A673 (cell line): ENCODE measurements around the gene USP3. TPM values are rescaled to one million over a fixed set of nuclear protein-coding genes. Genes with fewer than 3 reads are reported as not detected.

Experiments
- Bru-seq: library from RNA; stranded (reverse); fragments of 400-500 nt; gene quantifications from one replicate; lab custom pipeline; 2021; lab: Mats Ljungman, UMichigan
- BruChase-seq, 2 experiments: library from RNA; stranded (reverse); fragments of 400-500 nt; gene quantifications; one replicate each; lab custom pipeline; 2021; lab: Mats Ljungman, UMichigan
- BruUV-seq: library from RNA; stranded (reverse); fragments of 400-500 nt; replicated peaks from 2 replicates; lab custom pipeline; 2021; lab: Mats Ljungman, UMichigan
- CTCF ChIA-PET: fragments of 300-600 bp; sonication (Branson Sonifier 250); formaldehyde crosslinking; loops from one replicate; lab custom pipeline; 2022; ENCODE audit warnings: antibody characterized with exemption; lab: Charles Lee
- POLR2A ChIA-PET: fragments of 300-600 bp; sonication (Branson Sonifier 250); formaldehyde crosslinking; loops from one replicate; lab custom pipeline; 2022; ENCODE audit warnings: antibody characterized with exemption; ENCODE audit not compliant: low non-redundant PET; lab: Charles Lee
- DNase-seq: peaks from one replicate; pipeline ENCODE4 v3.0.0-alpha.2; 2015; ENCODE audit warnings: low spot score
- H3K27ac ChIP-seq: fragments of 200-600 bp; sonication (generic); 2 replicates; pipeline ENCODE4 v1.5.1; 2016; ENCODE audit warnings: mixed run types, low read depth, mild to moderate bottlenecking, mixed read lengths, antibody characterized with exemption, low read length; ENCODE audit not compliant: poor library complexity, severe bottlenecking
- H3K27me3 ChIP-seq: fragments of 200-600 bp; sonication (generic); replicated peaks from 2 replicates; pipeline ENCODE4 v1.6.1; 2017; ENCODE audit warnings: mixed run types, low read depth, mild to moderate bottlenecking, mixed read lengths, antibody characterized with exemption, low read length; ENCODE audit not compliant: insufficient read depth, poor library complexity
- H3K36me3 ChIP-seq: fragments of 200-600 bp; sonication (generic); 2 replicates; pipeline ENCODE4 v1.6.1; 2016; ENCODE audit warnings: mixed run types, mild to moderate bottlenecking, mixed read lengths, antibody characterized with exemption, low read length; ENCODE audit not compliant: insufficient read depth, poor library complexity, severe bottlenecking
- H3K4me1 ChIP-seq: fragments of 200-600 bp; sonication (generic); 2 replicates; pipeline ENCODE4 v1.6.1; 2017; ENCODE audit warnings: mixed run types, mild to moderate bottlenecking, mixed read lengths, antibody characterized with exemption, low read length; ENCODE audit not compliant: insufficient read depth, poor library complexity, severe bottlenecking
- H3K4me3 ChIP-seq: fragments of 200-600 bp; sonication (generic); 2 replicates; pipeline ENCODE4 v1.5.1; 2016; ENCODE audit warnings: low read depth, mixed run types, mild to moderate bottlenecking, mixed read lengths, low read length; ENCODE audit not compliant: poor library complexity, severe bottlenecking
- H3K9me3 ChIP-seq: fragments of 200-600 bp; sonication (generic); 2 replicates; pipeline ENCODE4 v1.6.1; 2016; ENCODE audit warnings: mixed run types, low read depth, mild to moderate bottlenecking, mixed read lengths, antibody characterized with exemption, low read length; ENCODE audit not compliant: poor library complexity, severe bottlenecking
- EZH2 ChIP-seq: fragments of 200-600 bp; sonication (generic); IDR thresholded peaks from 2 replicates; pipeline ENCODE4 v1.6.1; 2017; ENCODE audit warnings: borderline replicate concordance, low read depth, mild to moderate bottlenecking, mixed read lengths, antibody characterized with exemption, low read length; ENCODE audit not compliant: poor library complexity, severe bottlenecking
- intact Hi-C: fragments of 100-400 bp; cut with micrococcal nuclease; formaldehyde crosslinking; loops from one replicate; pipeline ENCODE4 v1.10.0; 2022; ENCODE audit not compliant: unreplicated experiment
- long read RNA-seq: library from polyadenylated mRNA; stranded (forward); transcript quantifications from one replicate; pipeline ENCODE4 v2.0.0, GENCODE V29; 2022
- total RNA-seq: library from RNA; stranded (reverse); gene quantifications from 2 replicates; pipeline ENCODE4 v1.2.3, GENCODE V29; 2021
- TF ChIP-seq, protein P1 (sequence below): fragments of 300-800, 200-600 bp; sonication (generic); conservative IDR thresholded peaks from 2 replicates; pipeline ENCODE4 v1.5.1; 2017; ENCODE audit warnings: low read depth, mild to moderate bottlenecking, antibody characterized with exemption, low read length, moderate library complexity, mixed read lengths

The USP3 gene
- 65.3 and 76.7 TPM in 2 replicates for total RNA-seq
- percentile 95 among the genes with signal in this experiment for Bru-seq, nascent RNA
- percentile 92 among the genes with signal in this experiment for BruChase-seq, experiment 1, labeled RNA remaining after a 2-hour chase
- percentile 84 among the genes with signal in this experiment for BruChase-seq, experiment 2, labeled RNA remaining after a 6-hour chase
- long read RNA-seq, full-length matches to known transcripts = 113 of 149 reads
- long read RNA-seq, partial matches to known transcripts = 5 of 149 reads
- long read RNA-seq, other reads (novel, unspliced or antisense) = 31 of 149 reads

- no TSS peak for BruUV-seq
- no peak for TF ChIP-seq EZH2
- TF ChIP-seq, protein P1, sequence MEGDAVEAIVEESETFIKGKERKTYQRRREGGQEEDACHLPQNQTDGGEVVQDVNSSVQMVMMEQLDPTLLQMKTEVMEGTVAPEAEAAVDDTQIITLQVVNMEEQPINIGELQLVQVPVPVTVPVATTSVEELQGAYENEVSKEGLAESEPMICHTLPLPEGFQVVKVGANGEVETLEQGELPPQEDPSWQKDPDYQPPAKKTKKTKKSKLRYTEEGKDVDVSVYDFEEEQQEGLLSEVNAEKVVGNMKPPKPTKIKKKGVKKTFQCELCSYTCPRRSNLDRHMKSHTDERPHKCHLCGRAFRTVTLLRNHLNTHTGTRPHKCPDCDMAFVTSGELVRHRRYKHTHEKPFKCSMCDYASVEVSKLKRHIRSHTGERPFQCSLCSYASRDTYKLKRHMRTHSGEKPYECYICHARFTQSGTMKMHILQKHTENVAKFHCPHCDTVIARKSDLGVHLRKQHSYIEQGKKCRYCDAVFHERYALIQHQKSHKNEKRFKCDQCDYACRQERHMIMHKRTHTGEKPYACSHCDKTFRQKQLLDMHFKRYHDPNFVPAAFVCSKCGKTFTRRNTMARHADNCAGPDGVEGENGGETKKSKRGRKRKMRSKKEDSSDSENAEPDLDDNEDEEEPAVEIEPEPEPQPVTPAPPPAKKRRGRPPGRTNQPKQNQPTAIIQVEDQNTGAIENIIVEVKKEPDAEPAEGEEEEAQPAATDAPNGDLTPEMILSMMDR = no peak
- ChIA-PET POLR2A (interaction anchor here (0.6 to 0.9 kb wide), 3 partner anchors 17 to 815 kb away, joined by 3 to 11 read pairs (median 6); no protein-coding TSS in a partner anchor), CTCF (interaction anchor here (0.7 to 1.2 kb wide), 2 partner anchors 37 to 67 kb away, joined by 3 to 5 read pairs; no protein-coding TSS in a partner anchor)
- H3K27ac ChIP-seq = peak within 1 kb of the TSS; percentile 89
- no peaks in the 10 kb centered on the region for H3K36me3 ChIP-seq
- DNase-seq = peak; percentile 97
- H3K4me1 ChIP-seq = peaks cover 61% of the 10 kb centered on the region
- H3K27me3 ChIP-seq = no peaks in the 10 kb centered on the region
- peak within 1 kb of the TSS; percentile 85 for H3K4me3 ChIP-seq
- no peaks in the 10 kb centered on the region for H3K9me3 ChIP-seq
- intact Hi-C loops = loop anchor here (5.0 to 10.0 kb wide), 2 partner anchors 98 to 220 kb away; no protein-coding TSS in a partner anchor
These were observed at the start of gene USP3 for GRCh38 chr15:63504247-63504978. USP3 (plus strand) TSS chr15:63504593; CDS start chr15:63504740, 147 bp downstream.

- intact Hi-C loops = no loop called here
- ChIA-PET POLR2A (no interaction called here), CTCF (no interaction called here)
- BruUV-seq = no TSS peak
- Histone ChIP-seq H3K36me3 (no peaks in the 10 kb centered on the region), H3K4me3 (no peak overlapping the region), H3K9me3 (no peaks in the 10 kb centered on the region), H3K4me1 (no peaks in the 10 kb centered on the region), H3K27me3 (no peaks in the 10 kb centered on the region), H3K27ac (no peak overlapping the region)
- TF ChIP-seq EZH2 = no peak
- TF ChIP-seq, protein P1 = no peak
- DNase-seq = no peak
These were observed 48.1 kb upstream of the USP3 start for GRCh38 chr15:63456258-63456657.

DNA sequence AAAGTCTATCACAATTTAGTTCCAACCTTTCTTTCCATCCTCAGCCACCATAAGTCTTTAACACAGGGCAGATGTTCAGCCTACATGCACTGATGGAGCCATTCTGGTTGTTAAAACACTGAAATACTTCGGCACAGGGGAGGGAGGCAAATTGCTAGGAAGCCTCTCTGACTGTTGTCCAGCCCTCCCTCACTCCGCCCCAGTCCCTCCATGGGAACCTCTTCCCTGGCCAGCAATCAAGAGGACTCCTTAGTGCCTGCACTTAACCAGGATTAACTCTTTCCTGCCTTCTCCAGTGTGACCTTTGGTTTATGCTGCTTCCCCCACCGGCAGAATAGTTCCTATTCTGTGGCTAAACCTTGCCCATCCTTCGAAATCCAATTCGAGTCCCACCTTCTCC is 47.0 kb upstream of the USP3 start:
- no peaks in the 10 kb centered on the region for H3K4me1 ChIP-seq
- DNase-seq = no peak
- H3K27me3 ChIP-seq = no peaks in the 10 kb centered on the region
- no TSS peak for BruUV-seq
- H3K27ac ChIP-seq = no peak overlapping the region
- H3K9me3 ChIP-seq = no peaks in the 10 kb centered on the region
- intact Hi-C loops = no loop called here
- POLR2A ChIA-PET = no interaction called here
- CTCF ChIA-PET = no interaction called here
- no peak overlapping the region for H3K4me3 ChIP-seq
- TF ChIP-seq, protein P1 = no peak
- TF ChIP-seq EZH2 = no peak
- no peaks in the 10 kb centered on the region for H3K36me3 ChIP-seq
